Stomach (tissue), 4 donors: ENCODE data around the gene LBX1.

Experiments used
- CTCF ChIP-seq, 7 experiments: fragments of 450-650 bp in 4 of 7; fragments of 200-600 bp in 3 of 7; sonication (generic) in 3 of 7; IDR thresholded peaks; one replicate each; pipeline ENCODE4 v1.5.1; 2016 to 2019; ENCODE audit warnings: antibody characterized with exemption in 7 of 7, control low read depth in 2 of 7, mild to moderate bottlenecking in 1 of 7
- EP300 ChIP-seq: sonication (generic); formaldehyde crosslinking; IDR thresholded peaks from one replicate; pipeline ENCODE4 v1.6.1; 2017; ENCODE audit warnings: antibody characterized with exemption
- POLR2AphosphoS5 ChIP-seq, 3 donors: sonication (generic); formaldehyde crosslinking; IDR thresholded peaks; one replicate each; pipeline ENCODE4 v1.6.1; 2016; ENCODE audit warnings: antibody characterized with exemption in 3 of 3

GRCh38 chr10:101235766-101236165 lies 6.5 kb upstream of the LBX1 start:
- TF ChIP-seq EP300, result no peak
- no peak for TF ChIP-seq CTCF (IDR thresholded peaks at IDR 0.05)
- no peak for TF ChIP-seq POLR2AphosphoS5 (IDR thresholded peaks at IDR 0.05)
